SK-N-SH (cell line): Measurements from ENCODE around the gene GPT2. TPM values are rescaled to one million over a fixed set of nuclear protein-coding genes. Genes with fewer than 3 reads are reported as not detected.

Experiments used
- CTCF ChIA-PET: fragments of 300-600, 350-600 bp; formaldehyde crosslinking; extraction: SDS; loops from one replicate; lab custom pipeline; 2021; lab: Yijun Ruan, JAX
- POLR2A ChIA-PET: fragments of 350-600 bp; sonication (Branson Sonifier 250); formaldehyde crosslinking; extraction: SDS; loops from one replicate; lab custom pipeline; 2020; ENCODE audit warnings: antibody characterized with exemption, inconsistent platforms; lab: Yijun Ruan, JAX
- DNase-seq: peaks from one replicate; pipeline ENCODE4 v3.0.0; 2012
- H2AFZ ChIP-seq: fragments of 200-600 bp; sonication (generic); 2 replicates; pipeline ENCODE4 v1.8.1; 2016; ENCODE audit warnings: antibody characterized with exemption, mild to moderate bottlenecking, low read depth
- H3F3A ChIP-seq: fragments of 200-600 bp; sonication (generic); replicated peaks from 2 replicates; pipeline ENCODE3; 2016; ENCODE audit warnings: antibody characterized with exemption, mild to moderate bottlenecking; ENCODE audit not compliant: insufficient read depth
- H3K27ac ChIP-seq, 2 experiments: fragments of 200-500 bp in 1 of 2; fragments of 200-600 bp in 1 of 2; sonication (Bioruptor generic) in 1 of 2; sonication (generic), shearing (Covaris generic) in 1 of 2; 2 replicates each; pipeline versions ENCODE4 v1.5.1 to v1.6.1; 2014 to 2016; ENCODE audit warnings: low read depth in 2 of 2, inconsistent platforms in 1 of 2, low read length in 1 of 2, mild to moderate bottlenecking in 1 of 2, mixed read lengths in 1 of 2
- H3K27me3 ChIP-seq: fragments of 200-600 bp; sonication (generic), shearing (Covaris generic); 2 replicates; pipeline ENCODE4 v1.6.1; 2016; ENCODE audit warnings: mixed run types; ENCODE audit not compliant: insufficient read depth
- H3K36me3 ChIP-seq, 2 experiments: fragments of 200-500 bp in 1 of 2; fragments of 200-600 bp in 1 of 2; sonication (Bioruptor generic) in 1 of 2; sonication (generic) in 1 of 2; replicated peaks in 1 of 2; 2 replicates each; pipeline versions ENCODE3 to v1.5.1; 2014 to 2016; ENCODE audit warnings: low read length in 1 of 2, mild to moderate bottlenecking in 1 of 2; ENCODE audit not compliant: insufficient read depth in 2 of 2, control insufficient read depth in 1 of 2
- H3K4me1 ChIP-seq, 2 experiments: fragments of 200-500 bp in 1 of 2; fragments of 200-600 bp in 1 of 2; sonication (Bioruptor generic) in 1 of 2; sonication (generic), shearing (Covaris generic) in 1 of 2; 2 replicates each; pipeline versions ENCODE4 v1.5.1 to v1.6.1; 2014 to 2016; ENCODE audit warnings: low read depth in 1 of 2, low read length in 1 of 2, mixed run types in 1 of 2; ENCODE audit not compliant: insufficient read depth in 2 of 2, control insufficient read depth in 1 of 2
- H3K4me2 ChIP-seq: fragments of 200-600 bp; sonication (generic), shearing (Covaris generic); 2 replicates; pipeline ENCODE4 v1.6.1; 2017; ENCODE audit warnings: mixed run types
- H3K4me3 ChIP-seq, 2 experiments: fragments of 200-500 bp in 1 of 2; fragments of 200-600 bp in 1 of 2; sonication (Bioruptor generic) in 1 of 2; sonication (generic), shearing (Covaris generic) in 1 of 2; 2 replicates each; pipeline versions ENCODE4 v1.5.1 to v1.8.1; 2014 to 2016; ENCODE audit warnings: low read depth in 2 of 2, inconsistent platforms in 1 of 2, low read length in 1 of 2, mild to moderate bottlenecking in 1 of 2, mixed read lengths in 1 of 2, moderate library complexity in 1 of 2
- H3K79me2 ChIP-seq: fragments of 200-600 bp; sonication (generic); 2 replicates; pipeline ENCODE4 v1.8.1; 2017; ENCODE audit warnings: mild to moderate bottlenecking; ENCODE audit not compliant: insufficient read depth
- H3K9ac ChIP-seq: fragments of 200-600 bp; sonication (generic); 2 replicates; pipeline ENCODE4 v1.6.1; 2017; ENCODE audit warnings: mixed run types
- H3K9me2 ChIP-seq: fragments of 200-600 bp; sonication (generic); 2 replicates; pipeline ENCODE4 v1.6.1; 2017; ENCODE audit warnings: mixed run types
- H3K9me3 ChIP-seq: fragments of 200-600 bp; sonication (generic); 2 replicates; pipeline ENCODE4 v1.6.1; 2017; ENCODE audit warnings: mixed run types, mild to moderate bottlenecking, moderate library complexity
- H4K20me1 ChIP-seq: fragments of 200-600 bp; sonication (generic); 2 replicates; pipeline ENCODE4 v1.6.1; 2017; ENCODE audit warnings: mild to moderate bottlenecking, mixed run types; ENCODE audit not compliant: insufficient read depth
- CTCF ChIP-seq: fragments of 200-600 bp; sonication (generic); IDR thresholded peaks from 2 replicates; pipeline ENCODE4 v1.6.1; 2017; ENCODE audit warnings: antibody characterized with exemption, mild to moderate bottlenecking, moderate library complexity
- EP300 ChIP-seq, 2 experiments: IDR thresholded peaks; 2 replicates each; pipeline versions ENCODE4 v1.4.0 to v1.6.1; 2012; ENCODE audit warnings: borderline replicate concordance in 1 of 2, low read depth in 1 of 2, low read length in 1 of 2
- EZH2phosphoT487 ChIP-seq: fragments of 200-600 bp; sonication (generic); IDR thresholded peaks from 2 replicates; pipeline ENCODE4 v1.6.1; 2017; ENCODE audit warnings: low read depth, mixed run types, mild to moderate bottlenecking, antibody characterized with exemption, moderate library complexity, borderline replicate concordance
- IRF3 ChIP-seq: fragments of 150-350 bp; IDR thresholded peaks from 2 replicates; pipeline ENCODE4 v1.6.1; 2016; ENCODE audit warnings: mild to moderate bottlenecking, low read depth, low read length
- MEF2A ChIP-seq: IDR thresholded peaks from 2 replicates; pipeline ENCODE4 v1.4.0; 2012; ENCODE audit warnings: low read depth, borderline replicate concordance
- NRF1 ChIP-seq: IDR thresholded peaks from 2 replicates; pipeline ENCODE4 v1.6.1; 2012; ENCODE audit warnings: low read depth, mild to moderate bottlenecking, low read length
- POLR2AphosphoS5 ChIP-seq: IDR thresholded peaks from 2 replicates; pipeline ENCODE4 v1.6.1; 2012; ENCODE audit warnings: low read depth, low read length
- REST ChIP-seq: IDR thresholded peaks from 2 replicates; pipeline ENCODE4 v1.6.1; 2012; ENCODE audit warnings: mild to moderate bottlenecking, low read depth, low read length, moderate library complexity
- RFX5 ChIP-seq: IDR thresholded peaks from 2 replicates; pipeline ENCODE4 v1.6.1; 2012; ENCODE audit warnings: mild to moderate bottlenecking, improper control_type of control experiment, low read length
- SIN3A ChIP-seq: IDR thresholded peaks from 2 replicates; pipeline ENCODE4 v1.6.1; 2012; ENCODE audit warnings: low read depth, mild to moderate bottlenecking, low read length, moderate library complexity, borderline replicate concordance
- TEAD4 ChIP-seq: IDR thresholded peaks from 2 replicates; pipeline ENCODE4 v1.4.0; 2012; ENCODE audit warnings: mild to moderate bottlenecking, borderline replicate concordance; ENCODE audit not compliant: insufficient read depth
- WGBS: methylation state at CpG from one replicate; pipeline ENCODE4 v1.1.6; 2017; ENCODE audit warnings: low lambda C conversion rate; 5-methylcytosine and 5-hydroxymethylcytosine counted together
- polyA plus RNA-seq, 3 experiments: library from polyadenylated mRNA; depleted of rRNA; stranded (reverse); fragments of >200 nt; gene quantifications; 2 replicates each; pipeline ENCODE4 v1.2.3, GENCODE V29; 2012

GPT2 gene
- polyA plus RNA-seq, 1 of the 3 experiments (the other 2 are of a cell fraction) = 19.9 TPM

- no peak for TF ChIP-seq MEF2A
- TF ChIP-seq CTCF = no peak
- no peaks in the 10 kb centered on the region for H3K27me3 ChIP-seq
- H4K20me1 ChIP-seq = no peaks in the 10 kb centered on the region
- H3K79me2 ChIP-seq = no peaks in the 10 kb centered on the region
- CTCF ChIA-PET = interaction anchor here (1.5 to 2.6 kb wide), 2 partner anchors 10 to 84 kb away, joined by 3 to 21 read pairs; no protein-coding TSS in a partner anchor
- no peak overlapping the region for H3K4me3 ChIP-seq
- no peak for DNase-seq
- H3K9me2 ChIP-seq = no peaks in the 10 kb centered on the region
- H3K36me3 ChIP-seq = no peaks in the 10 kb centered on the region
- H3F3A ChIP-seq = no peaks in the 10 kb centered on the region
- no peak overlapping the region for H2AFZ ChIP-seq
- 85% methylated on average over 53 of the region's 74 CpGs for WGBS
- H3K9me3 ChIP-seq = no peaks in the 10 kb centered on the region
- no peak overlapping the region for H3K27ac ChIP-seq
- no peak overlapping the region for H3K9ac ChIP-seq
- H3K4me1 ChIP-seq = no peaks in the 10 kb centered on the region
- H3K4me2 ChIP-seq = no peak overlapping the region
- POLR2A ChIA-PET = no interaction called here
Measured at GRCh38 chr16:46843898-46844642, 40.1 kb upstream of the GPT2 start.

GRCh38 chr16:46844771-46845170 lies 39.4 kb upstream of the GPT2 start:
- DNase-seq = no peak
- Histone ChIP-seq H3K4me3 (no peak overlapping the region), H3K4me2 (no peak overlapping the region), H3K27me3 (no peaks in the 10 kb centered on the region), H3K9ac (no peak overlapping the region), H3K9me3 (no peaks in the 10 kb centered on the region)
- TF ChIP-seq EP300 (IDR thresholded peaks at IDR 0.05; ENCODE audit: borderline replicate concordance in 1 of 2, low read depth in 1 of 2, low read length in 1 of 2) (no peak), EZH2phosphoT487 (no peak)
- TF ChIP-seq, all 33 proteins: peak for 0
- Histone ChIP-seq H3F3A (no peaks in the 10 kb centered on the region), H3K4me1 (no peaks in the 10 kb centered on the region), H3K27ac (no peak overlapping the region), H3K79me2 (no peaks in the 10 kb centered on the region), H2AFZ (no peak overlapping the region), H3K9me2 (no peaks in the 10 kb centered on the region), H4K20me1 (no peaks in the 10 kb centered on the region), H3K36me3 (no peaks in the 10 kb centered on the region)
- 84% methylated on average over 10 of the region's 10 CpGs for WGBS
- ChIA-PET POLR2A (no interaction called here), CTCF (interaction anchor here (1.2 to 2.6 kb wide), 5 partner anchors 9 to 297 kb away, joined by 3 to 21 read pairs (median 5); no protein-coding TSS in a partner anchor)

- Histone ChIP-seq H3K79me2 (no peaks in the 10 kb centered on the region), H3K4me1 (no peaks in the 10 kb centered on the region), H3K4me3 (no peak overlapping the region), H3K4me2 (no peak overlapping the region), H3K27ac (no peak overlapping the region), H2AFZ (no peak overlapping the region), H3K27me3 (no peaks in the 10 kb centered on the region), H3K36me3 (no peaks in the 10 kb centered on the region), H3K9me2 (no peaks in the 10 kb centered on the region), H3K9me3 (no peaks in the 10 kb centered on the region), H3F3A (no peaks in the 10 kb centered on the region), H3K9ac (no peak overlapping the region), H4K20me1 (no peaks in the 10 kb centered on the region)
- WGBS = 90% methylated on average over 5 of the region's 5 CpGs
- ChIA-PET POLR2A (no interaction called here), CTCF (interaction anchor here (1.1 to 2.6 kb wide), 5 partner anchors 8 to 296 kb away, joined by 3 to 21 read pairs (median 5); no protein-coding TSS in a partner anchor)
- TF ChIP-seq POLR2AphosphoS5 (no peak), IRF3 (no peak), SIN3A (no peak), REST (no peak), RFX5 (no peak), EP300 (IDR thresholded peaks at IDR 0.05; ENCODE audit: borderline replicate concordance in 1 of 2, low read depth in 1 of 2, low read length in 1 of 2) (no peak), TEAD4 (no peak), NRF1 (no peak)
- DNase-seq = no peak
Measured at GRCh38 chr16:46845952-46846351, 38.2 kb upstream of the GPT2 start.
